Subcutaneous adipose tissue (tissue), 4 donors: Measurements from ENCODE around the gene PLBD1. TPM values are rescaled to one million over a fixed set of nuclear protein-coding genes. Genes with fewer than 3 reads are reported as not detected.

Experiments used
- CTCF ChIP-seq: fragments of 450-650 bp; IDR thresholded peaks from one replicate; pipeline ENCODE4 v1.5.1; 2016; ENCODE audit warnings: low read depth, mild to moderate bottlenecking, control low read depth, antibody characterized with exemption, moderate library complexity
- total RNA-seq, 4 donors: library from RNA; depleted of rRNA; stranded (reverse); fragments of >200 nt; gene quantifications; one replicate each; pipeline ENCODE4 v1.1.0, GENCODE V29; 2016

Gene PLBD1
- total RNA-seq, 4 donors from 2014 or later: 16.2 to 63.9 (median 21.7) TPM

GRCh38 chr12:14505626-14506596 is 61.8 kb downstream of the PLBD1 start:
- TF ChIP-seq CTCF: no peak

DNA sequence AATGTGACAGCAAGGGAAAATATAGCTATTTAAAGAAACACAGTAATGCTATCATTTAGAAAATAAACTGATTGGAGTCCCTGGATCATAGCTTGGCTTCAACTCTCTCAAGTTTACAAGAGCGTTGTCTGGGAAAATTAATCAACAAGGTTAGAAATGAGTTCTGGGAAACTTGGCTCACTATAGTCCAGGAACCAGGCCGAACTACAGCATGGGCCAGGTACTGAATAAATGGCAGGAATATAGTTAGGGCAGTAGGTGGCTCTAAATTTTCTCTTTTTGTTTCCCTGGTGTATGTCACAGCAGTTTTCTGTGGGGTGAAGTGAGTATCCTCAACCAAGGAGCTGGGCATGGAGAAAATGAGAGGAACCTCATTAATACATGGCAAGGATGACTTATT is 72.4 kb downstream of the PLBD1 start:
- TF ChIP-seq CTCF: no peak

DNA sequence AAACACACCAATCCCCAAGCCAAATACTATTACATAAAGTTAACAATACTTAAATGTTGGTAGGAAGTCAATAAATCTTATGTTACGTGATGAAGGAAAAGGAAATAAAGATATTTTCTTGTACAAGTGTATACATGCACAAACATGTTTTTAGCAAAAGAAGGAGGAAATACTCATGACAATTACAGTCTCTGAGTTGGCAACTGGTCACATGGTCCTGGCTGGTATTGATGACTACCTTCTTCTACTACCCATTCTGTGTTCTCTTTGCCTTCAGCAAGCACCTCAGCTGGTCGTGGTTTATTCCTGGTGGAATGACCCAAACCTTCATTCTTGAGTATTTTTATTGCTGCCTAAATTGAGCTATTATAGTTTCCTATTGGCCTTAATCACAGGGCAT is 84.8 kb downstream of the PLBD1 start:
- no peak for TF ChIP-seq CTCF

DNA sequence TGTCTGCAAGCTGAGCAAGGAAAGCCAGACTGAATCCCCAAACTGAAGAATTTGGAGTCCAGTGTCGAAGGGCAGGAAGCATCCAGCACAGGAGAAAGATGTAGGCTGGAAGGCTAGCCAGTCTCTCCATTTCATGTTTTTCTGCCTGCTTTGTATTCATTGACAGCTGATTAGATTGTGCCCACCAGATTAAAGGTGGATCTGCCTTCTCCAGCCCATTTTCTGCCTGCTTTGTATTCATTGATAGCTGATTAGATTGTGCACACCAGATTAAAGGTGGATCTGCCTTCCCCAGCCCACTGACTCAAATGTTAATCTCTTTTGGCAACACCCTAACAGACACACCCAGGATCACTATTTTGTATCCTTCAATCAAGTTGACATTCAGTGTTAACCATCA is 85.3 kb downstream of the PLBD1 start:
- TF ChIP-seq CTCF: no peak

DNA sequence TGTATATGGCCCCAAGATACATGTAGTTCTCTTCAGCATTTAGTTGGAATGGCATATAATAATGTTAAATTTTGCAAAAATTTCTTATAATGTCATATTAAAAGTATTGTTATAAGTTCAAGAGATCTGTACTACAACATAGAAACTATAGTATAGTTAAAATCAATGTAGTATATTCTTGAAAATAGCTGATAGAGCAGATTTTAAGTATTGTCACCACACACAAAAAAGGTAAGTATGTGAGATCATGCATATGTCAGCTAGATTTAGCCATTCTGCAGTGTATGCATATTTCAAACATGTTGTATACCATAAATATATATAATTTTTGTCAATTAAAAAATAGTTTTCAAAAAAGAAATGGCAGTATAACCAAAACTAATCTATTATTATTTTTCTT is 86.5 kb downstream of the PLBD1 start:
- no peak for TF ChIP-seq CTCF

GRCh38 chr12:14479004-14479403 is 88.7 kb downstream of the PLBD1 start:
- no peak for TF ChIP-seq CTCF

DNA sequence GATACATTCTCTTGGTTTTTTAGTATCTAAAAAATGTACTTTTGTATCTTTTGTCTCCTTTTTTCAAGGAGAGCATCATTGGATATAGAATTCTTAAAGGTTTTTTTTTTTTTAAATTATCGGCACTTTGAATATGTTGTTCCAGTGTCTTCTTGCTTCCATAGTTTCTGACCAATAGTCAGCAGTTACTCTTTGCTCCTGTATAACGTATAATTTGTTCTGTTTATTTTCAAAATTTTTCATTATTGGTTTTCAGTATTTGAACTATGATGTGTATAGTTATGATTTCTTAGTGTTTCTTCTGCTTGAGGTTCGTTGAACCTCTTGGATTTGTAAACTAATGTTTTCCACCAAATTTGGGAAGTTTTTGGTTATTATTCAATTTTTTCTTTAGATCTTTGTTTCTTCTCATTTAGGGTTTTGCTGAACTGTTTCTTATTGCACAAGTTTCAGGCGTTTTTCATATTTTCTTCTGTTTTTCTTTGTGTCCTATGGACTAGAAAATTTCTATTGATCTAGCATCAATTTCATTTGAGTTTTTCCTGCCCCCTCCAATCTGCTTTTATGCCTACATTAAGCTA is 93.9 kb downstream of the PLBD1 start:
- no peak for TF ChIP-seq CTCF
